CD4-positive, alpha-beta T cell treated with Interferon gamma for 1 hour (primary cell): Measurements from ENCODE around the gene GOLT1B.

Source experiments
- DNase-seq: peaks from one replicate; pipeline ENCODE4 v3.0.0-alpha.2; 2020

GOLT1B gene

DNA sequence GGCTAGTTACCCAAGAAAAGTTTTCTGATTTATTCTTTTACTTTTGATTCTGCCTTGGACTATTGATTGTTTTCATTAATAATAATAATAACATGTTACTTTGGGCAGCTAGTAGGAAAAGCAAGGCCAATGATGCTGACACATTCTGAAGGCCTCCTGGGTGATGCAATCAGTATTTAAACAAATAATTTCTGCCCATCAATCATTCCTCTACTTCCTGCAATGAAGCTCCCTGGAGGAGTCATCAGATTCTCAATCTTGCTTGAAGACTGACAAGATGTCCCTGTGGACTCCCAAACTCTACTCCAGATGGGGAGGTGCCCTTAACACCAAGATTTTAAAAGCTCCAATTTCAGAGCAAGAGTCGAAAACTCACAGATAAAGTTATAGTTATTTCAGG lies 24.5 kb downstream of the GOLT1B start, which contains the start of gene SPX:
SPX (plus strand) TSS at position 244 of the 400 bp plus-strand sequence. CDS start 177 bp downstream, outside the sequence.
- DNase-seq = no peak

DNA sequence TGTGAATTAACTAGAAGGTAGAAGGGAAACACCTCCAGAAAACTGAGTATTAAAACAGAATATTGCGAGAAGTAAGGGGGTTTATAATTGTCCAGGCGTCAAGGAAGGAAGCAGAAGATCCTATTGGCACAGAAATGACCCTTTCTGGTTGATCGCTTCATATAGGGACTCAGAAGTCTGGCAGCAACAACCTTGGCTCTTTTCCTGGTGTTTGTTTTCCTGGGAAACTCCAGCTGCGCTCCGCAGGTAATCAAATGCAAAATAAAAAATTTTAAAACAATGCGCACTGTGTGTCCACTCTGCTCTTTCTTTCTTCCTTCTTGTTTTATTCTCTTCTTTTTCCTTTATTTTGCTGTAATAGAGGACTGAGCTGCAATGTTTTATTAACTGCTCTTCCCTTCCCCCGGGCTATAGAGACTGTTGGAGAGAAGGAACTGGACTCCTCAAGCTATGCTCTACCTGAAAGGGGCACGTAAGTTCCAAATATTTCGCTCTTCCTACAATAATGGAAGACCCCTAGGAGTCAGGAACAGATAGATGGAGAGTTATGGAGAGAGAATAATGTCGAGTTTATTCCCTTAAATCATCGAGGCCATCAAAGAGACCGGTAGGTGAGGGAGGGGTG lies 25.2 kb downstream of the GOLT1B start:
- DNase-seq = no peak

DNA sequence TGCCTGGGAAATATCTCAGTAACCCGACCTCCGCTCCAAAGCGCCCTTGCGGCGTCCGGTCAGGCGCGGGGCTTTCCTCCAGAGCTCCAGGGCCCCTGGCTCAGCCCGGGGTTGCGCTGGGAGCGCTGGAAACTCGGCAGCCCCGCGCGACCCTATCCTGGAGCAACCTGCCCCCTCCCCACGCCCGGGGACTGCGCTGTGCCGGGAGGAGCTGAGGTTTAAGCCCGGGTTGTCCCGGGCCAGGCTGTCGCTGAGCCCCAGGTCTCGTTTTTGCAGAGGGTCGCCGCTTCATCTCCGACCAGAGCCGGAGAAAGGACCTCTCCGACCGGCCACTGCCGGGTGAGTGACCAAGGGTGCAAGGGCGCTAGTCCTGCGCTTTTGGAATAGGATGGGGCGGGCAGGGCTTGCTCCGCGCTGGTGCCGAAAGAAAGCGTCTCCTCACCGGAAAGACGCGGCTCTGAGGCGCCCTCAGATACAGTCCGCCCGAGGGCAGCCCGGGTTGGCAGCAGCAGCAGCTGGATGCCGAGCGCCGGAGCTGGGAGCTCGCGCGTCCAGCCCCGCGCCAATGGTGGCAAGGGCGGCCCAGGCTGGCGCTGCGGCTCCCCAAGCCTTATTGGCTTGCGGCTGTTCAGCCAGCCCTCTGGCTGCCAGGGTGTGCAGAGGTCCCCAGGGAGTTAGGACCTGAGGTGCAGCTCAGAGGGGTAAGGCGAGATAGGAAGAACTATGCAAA lies 26.0 kb downstream of the GOLT1B start:
- peak; percentile 38 for DNase-seq

DNA sequence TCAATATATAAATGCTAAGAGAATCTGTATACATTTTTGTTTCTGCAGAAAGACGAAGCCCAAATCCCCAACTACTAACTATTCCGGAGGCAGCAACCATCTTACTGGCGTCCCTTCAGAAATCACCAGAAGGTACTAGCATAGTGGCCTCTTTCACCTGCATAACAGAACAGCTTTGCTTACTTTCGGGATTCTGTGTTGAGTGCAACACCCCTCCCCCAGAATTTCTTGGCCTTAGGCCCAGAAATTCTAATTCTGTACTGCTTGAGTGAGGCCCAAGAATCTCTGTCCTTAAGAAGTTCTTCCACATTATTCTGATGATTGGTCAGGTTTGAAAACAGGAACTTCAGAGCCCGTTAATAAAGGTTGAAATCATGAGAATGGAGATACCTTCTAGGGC lies 27.4 kb downstream of the GOLT1B start:
- no peak for DNase-seq

DNA sequence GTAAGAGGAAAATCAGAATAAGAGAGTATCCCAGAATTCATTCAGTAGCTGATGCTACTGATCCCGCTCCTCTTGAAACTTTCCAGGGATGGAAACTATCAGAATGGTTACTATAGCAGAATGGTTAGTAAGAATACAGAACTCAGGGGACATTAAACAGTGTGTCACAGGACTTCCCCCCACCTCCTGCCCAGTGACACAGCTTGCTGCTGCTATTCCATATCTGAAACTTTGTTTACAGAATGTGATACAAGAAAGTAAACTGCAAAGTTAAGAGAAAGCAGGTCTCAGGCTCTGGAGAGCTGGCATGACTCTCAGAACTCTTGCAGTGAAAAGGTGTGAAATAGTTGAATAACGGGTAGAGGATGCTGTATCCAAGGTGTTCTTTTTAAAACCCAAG lies 27.9 kb downstream of the GOLT1B start:
- no peak for DNase-seq

DNA sequence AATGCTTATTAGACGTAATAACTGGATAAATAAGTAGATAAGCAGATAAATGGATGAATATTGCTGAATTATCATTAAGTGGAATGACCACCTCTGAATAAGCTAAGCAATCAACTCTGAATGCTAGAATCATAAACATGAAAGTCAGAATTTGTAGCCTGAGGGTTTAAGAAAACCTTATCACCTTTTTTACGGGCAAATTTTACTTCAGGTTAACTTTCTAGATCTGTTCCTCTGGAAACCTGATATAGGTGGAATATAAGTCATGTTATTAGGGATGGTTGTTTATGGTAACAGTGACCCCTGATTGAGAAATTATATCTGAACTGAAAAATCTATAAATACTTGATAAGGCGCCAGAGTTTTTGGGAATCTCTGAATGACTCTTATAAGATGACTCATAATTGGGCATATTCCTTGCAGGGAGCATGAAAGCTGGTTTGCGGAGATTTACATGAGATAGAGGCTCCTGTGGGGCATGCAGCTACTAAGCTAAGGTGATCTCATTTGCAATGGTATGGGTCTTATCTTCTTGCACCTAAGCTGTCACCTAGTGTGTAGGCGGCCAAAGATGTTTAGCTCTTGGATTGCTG lies 36.6 kb downstream of the GOLT1B start:
- DNase-seq = no peak

DNA sequence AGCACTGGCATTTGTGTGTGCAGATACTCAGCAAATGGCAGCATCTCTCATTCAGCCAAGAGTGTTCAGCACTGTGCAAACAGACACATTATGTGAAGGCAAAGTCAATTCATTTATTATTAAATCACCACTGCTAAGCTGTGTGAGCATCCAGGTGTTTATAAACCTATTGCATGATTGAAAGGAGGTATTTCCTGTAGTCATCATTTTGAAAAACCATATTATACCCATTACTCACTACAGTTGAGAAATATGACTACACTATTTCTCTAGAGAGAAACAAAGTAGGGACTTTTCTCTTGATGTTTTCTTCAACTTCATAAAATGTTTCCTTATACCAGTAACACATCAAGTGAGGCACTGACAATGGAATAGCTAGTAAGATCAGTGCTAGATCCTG lies 38.2 kb downstream of the GOLT1B start:
- DNase-seq = no peak

DNA sequence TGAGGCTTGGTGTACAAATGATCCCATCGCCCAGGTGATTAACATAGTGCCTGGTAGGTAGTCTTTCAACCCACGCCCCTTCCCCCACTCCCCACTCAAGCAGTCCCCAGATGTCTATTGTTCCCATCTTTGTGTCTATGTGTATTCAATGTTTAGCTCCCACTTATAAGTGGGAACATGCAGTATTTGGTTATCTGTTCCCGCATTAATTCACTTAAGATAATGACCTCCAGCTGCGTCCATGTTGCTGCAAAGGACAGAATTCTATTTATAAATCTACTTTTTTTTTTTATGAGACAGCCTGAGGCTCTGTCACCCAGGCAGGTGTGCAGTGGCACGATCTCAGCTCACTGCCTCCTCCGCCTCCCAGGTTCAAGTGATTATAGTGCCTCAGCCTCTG lies 40.2 kb downstream of the GOLT1B start:
- DNase-seq = no peak

DNA sequence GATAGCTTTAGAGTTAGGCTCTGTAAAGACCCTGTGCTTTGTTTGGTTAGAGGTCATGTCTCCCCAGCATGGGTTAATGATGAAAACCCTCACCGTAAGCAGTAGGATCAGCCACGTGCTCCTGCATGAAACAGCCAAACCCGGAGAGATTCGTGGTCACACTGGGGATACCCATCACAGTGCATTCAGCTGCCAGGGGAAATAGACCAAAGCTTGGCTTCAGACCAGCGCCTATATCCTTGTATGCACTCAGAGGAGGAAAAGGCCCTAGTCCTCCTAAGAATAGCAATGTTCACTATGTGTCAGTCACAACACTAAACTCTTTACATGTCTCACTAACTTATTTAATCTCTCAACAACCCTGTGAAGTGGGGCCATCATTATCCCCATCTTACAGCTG lies 40.8 kb downstream of the GOLT1B start:
- DNase-seq = no peak

DNA sequence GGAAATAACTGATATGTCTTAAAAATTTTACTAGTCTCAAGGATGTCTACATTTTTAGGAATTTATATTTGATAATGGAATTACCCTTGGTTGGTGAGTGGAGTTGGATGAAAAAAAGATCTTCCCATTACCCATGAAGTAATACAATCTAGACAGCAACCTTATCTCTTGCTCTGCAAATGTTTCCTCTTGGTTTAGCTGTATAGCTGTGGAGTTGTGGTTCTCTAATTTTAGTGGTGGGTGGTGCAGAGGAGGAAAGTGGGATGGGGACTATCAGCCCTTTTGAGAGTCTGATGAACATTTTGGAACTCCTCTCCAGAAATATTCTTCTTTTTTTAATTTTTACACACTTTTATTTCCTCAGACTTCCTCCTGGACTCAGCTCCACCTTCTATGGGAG lies 41.6 kb downstream of the GOLT1B start:
- no peak for DNase-seq

DNA sequence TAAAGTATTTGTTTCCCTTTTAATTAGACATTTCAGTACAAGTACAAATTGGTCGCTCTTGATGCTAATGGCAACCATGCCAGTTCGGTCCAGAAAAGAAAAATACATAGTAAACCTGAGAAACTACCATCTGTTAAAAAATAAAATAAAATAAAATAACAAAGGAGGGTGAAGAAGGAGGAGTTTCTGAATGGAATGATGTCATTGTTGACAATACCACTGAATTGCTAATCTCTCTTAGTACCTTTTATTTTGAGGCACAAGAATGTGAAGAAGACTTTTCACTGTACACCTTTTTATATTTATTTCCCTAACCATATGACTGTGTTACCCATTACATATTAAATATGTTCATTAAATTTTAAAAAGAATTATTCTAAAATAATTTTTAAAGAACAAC lies 44.0 kb downstream of the GOLT1B start:
- DNase-seq = no peak

DNA sequence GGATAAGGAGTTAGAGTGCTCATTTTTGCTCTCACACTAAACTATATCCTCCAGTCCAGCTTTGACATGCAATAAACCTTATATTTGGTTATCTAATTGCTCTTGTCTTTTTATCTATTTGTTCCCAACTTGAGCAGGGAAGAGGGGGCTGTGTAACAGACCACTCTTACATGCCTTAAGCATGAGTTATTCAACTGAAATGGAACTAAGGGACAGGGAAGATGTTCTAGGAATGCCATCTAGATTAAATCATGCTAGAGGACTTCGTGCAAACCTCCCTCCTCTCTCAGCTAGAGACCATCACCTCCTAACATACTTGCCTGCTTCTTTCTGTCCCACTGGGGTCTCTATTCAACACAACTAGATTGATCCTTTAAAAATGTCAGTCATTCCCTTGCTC lies 45.1 kb downstream of the GOLT1B start:
- no peak for DNase-seq

DNA sequence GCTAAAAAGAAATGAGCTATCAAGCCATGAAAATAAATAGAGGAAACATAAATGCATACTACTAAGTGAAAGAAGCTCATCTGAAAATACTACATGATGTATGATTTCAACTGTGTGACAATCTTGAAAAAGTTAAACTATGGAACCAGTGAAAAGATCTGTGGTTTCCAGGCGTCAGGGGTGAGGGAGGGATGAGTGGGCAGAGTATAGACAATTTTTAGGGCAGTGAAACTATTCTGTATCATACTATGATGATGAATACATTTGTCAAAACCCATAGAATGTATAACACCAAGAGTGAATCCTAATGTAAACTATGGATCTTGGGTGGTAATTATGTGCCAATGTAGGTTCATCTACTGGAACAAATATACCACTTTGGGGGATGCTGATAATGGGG lies 45.8 kb downstream of the GOLT1B start:
- no peak for DNase-seq

DNA sequence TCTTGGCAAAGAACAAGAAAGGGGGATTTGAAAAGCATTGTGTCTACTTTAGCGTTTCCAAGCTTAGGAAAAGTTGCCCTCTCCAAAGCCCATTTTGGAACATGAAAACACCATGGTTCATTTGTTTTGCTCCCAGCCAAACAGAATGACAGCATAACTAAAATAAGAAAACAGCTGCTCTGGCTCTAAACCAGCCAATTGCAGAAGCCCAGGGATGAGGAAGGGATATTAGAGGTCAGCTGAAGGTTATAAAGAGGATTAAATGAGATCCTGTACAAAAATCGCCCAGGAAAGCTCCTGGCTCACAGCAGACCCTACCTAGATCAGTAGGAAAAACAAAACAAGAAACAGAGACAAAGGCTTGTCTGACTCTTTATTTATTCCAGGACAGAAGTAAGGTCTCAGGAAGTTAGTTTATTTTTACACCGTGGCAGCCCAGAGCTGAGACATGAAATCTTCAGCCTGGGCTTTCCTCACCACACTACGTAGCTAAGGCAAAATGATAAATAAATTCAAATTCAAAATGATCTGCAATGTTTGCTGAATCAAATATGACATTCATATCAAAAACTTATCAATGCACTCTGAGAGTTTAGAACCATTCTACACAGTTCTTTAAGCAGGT lies 50.4 kb downstream of the GOLT1B start:
- no peak for DNase-seq

DNA sequence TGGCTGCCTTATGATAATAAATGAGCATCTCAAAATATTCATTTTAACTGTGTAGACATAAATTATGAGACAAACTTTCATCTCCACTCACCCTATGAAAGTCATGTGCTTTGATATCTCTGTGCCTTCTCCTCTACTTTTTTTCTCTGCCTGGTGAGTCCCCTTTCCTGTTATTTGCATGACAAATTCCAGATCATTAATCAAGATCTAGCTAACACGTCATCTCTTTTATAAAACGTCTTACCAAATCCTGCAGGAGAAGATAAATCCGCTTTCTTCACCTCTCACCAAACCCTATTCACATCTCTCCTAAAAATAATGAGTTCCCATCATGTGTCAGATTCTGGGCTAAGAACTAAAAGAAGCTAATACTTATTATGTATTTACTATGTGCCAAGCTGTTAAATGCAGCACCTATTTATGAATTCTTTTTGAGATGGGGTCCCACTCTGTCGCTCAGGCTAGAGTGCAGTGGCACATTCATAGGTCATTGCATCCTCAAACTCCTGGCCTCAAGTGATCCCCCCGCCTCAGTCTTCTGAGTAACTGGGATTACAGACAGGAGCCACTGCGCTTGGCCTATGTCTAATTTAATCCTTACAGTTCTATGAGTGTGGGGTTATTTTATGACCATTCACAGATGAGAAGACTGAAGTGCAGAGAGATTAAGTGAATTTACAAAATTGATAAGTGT lies 51.2 kb downstream of the GOLT1B start:
- DNase-seq = no peak

DNA sequence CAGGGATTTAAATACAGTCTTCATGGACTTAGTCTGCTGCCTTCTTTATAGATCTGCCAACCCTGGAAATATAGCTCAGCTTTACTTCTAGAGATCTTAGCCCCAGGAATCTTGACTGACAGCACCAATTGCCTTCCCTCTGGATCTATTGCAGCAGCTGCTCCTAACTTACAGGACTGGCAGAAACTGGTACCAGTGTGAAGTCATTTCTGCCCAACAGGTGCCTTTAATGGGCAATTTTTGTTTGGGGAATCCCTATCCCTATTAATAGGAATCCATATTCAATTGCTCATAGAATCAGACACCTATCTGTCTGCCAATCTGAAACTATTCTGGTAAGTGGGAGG lies 51.7 kb downstream of the GOLT1B start:
- no peak for DNase-seq

DNA sequence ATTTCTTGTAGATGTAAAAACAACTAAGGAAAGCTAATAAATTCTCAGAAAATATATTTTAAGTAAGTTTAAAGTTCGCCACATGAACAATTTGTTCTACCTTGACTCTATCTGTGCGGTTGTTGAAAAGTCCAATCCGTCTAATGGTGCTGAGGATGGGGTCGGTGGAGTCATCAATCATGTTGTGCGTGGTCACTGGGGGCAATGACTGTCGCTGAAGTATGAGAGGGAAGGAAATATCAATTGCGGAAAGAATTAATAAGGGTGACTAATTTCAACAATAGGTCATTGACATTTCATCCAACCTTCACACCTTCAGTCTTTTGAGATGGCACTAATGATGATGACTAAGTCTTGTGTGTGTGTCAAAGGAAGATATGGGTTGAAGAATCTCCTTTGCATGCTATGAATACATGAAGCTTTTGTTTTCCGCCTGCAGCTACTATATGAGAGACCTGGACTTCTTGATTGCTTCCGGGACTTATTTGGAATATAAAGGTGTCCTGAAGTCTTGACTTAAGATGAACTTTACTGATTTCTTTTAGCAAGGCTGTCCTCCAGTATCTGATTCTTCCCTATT lies 56.6 kb downstream of the GOLT1B start:
- DNase-seq = no peak

DNA sequence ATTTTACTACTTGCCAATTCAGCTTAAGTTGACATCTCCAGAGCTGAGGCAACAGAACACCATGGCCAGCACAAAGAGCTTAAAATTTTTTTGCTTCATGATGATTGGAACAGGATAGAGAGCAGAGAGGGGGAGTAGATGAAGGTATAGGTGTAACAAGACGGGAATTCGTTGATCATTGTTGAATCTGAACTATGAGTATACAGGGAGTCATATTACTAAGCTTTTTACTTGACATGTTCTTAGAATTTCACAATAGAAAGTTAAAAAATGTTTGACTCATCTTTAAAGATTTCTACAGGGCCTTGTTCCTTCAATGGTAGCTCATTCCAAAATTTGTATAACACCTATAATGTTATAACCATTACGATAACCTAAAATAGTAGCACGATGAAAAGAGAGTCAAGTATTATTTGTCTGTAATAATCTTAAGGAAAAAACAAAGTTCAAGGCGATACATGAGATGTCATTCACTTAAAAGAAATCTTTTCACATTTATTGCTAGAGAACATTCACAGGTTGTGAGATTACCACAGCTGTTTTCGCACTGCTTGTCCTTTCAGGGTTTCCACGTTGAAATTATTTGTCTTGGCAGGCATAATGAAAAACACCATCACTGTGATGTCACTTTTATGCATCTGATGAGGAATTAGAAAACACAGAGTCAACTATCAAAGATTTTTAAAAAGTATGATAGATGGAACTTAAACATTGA lies 58.4 kb downstream of the GOLT1B start:
- no peak for DNase-seq

DNA sequence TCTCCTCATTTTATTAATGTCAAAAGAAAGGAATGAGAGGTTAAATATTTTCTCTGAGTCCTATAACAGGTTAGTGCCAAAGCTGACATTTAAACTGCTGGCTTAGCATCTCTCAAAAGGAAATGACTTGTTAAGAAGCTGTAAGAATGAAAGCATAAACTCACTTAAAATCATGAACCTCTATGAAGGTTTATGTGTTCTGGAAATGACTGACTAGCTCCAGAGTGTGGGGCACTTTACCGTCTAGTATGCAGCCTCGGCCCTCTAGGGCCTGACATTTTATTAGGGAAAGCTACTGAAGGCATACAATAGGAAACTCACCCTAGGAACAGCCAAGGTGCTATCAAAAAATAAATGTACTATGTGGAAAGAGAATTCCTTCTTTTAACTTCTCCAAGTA lies 59.6 kb downstream of the GOLT1B start:
- no peak for DNase-seq

DNA sequence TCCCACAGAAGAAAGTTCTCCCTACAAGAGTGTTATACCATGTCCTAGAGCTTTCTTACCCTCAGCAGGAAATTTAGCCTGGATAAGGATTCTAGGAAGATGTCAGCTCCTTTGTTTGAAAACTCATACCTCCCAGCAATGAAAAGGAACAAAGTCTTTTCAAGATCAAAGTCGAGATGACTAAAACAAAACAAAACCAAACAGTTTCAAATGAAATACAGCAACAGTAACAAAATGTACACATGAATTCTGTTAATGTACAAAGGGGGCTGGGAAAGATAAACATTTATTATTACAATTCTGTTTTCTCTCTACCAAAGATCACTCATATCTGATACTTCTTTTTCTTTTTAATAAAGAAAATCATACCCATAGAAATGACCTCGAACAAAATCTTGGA lies 61.3 kb downstream of the GOLT1B start:
- DNase-seq = no peak

DNA sequence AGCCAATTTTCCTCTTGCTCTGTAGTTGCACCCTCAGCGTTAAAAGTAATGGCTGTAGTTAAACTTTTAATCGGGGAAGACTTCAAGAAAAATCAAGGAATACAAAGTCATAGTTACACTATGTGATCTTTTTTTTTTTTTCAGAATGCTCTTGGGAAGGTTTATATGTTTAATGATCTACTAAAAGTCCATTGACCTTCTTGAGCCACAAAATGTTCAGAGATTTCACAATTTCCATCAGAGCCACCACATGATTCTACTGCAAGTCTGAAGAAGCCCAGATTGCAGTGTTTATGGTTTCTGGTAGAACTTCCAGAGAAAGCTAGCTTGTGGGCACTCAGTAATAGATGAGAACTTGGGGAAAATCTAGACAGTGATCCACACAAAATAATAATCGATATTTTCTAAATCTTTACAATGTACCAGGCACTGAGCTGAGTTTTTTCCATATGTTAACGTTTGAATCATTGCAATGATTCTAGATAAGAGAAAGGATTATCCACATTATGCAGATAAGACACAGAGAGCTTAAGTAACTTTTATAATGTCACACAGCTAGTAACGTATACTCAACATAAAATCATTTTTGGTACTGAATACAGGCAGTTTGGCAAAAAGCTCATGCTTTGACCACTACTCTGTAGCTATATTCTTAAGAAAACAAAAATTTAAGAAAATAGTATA lies 64.8 kb downstream of the GOLT1B start:
- DNase-seq = no peak

DNA sequence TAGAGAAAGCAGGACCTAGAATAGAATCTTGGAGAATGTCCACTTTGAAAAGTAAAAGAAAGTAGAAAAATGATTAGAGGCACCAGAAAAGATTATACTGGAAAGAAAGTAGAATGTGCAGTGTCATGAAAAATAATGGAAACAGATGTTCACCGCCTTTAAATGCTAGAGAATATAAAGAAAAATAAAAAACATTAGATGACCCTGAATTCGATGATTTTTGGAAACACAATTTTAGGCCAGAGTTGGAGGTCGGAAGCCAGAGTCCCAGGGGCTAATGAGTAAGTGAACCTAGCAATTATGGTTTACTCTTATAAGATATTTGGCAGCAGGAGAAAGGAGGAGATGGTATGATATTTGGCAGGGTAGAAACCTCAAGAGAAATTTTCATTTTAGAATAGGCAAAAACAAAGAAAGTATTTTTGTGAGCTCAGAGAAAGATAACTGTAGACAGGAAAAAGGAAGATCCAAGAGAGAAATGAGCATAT lies 65.4 kb downstream of the GOLT1B start:
- no peak for DNase-seq
